H1 (cell line): ENCODE data around the gene C1orf74. TPM values are rescaled to one million over a fixed set of nuclear protein-coding genes. Genes with fewer than 3 reads are reported as not detected.
A peak's percentile ranks its signal among the peaks of the same experiment; 100 is the strongest.

Source experiments
- ASH2L ChIP-seq: fragments of 200-600, 300-600 bp; sonication (generic); IDR thresholded peaks from one replicate; pipeline ENCODE4 v1.7.1; 2017; ENCODE audit warnings: low read length
- CHD2 ChIP-seq: IDR thresholded peaks from 2 replicates; pipeline ENCODE4 v1.6.1; 2012; ENCODE audit warnings: low read length, improper control_type of control experiment
- CTBP2 ChIP-seq: IDR thresholded peaks from 2 replicates; pipeline ENCODE4 v1.7.0; 2011; ENCODE audit warnings: borderline replicate concordance, mild to moderate bottlenecking, moderate library complexity, mixed read lengths, low read length; ENCODE audit not compliant: insufficient read depth, insufficient read length
- MAFK ChIP-seq: IDR thresholded peaks from 2 replicates; pipeline ENCODE4 v1.6.1; 2012; ENCODE audit warnings: low read depth, mild to moderate bottlenecking, improper control_type of control experiment, low read length
- SIX5 ChIP-seq: IDR thresholded peaks from 2 replicates; pipeline ENCODE4 v1.6.1; 2011; ENCODE audit warnings: mild to moderate bottlenecking, low read depth, low read length
- TCF12 ChIP-seq: IDR thresholded peaks from 2 replicates; pipeline ENCODE4 v1.6.1; 2011; ENCODE audit warnings: low read depth, mild to moderate bottlenecking, low read length
- USF2 ChIP-seq: IDR thresholded peaks from 2 replicates; pipeline ENCODE4 v1.6.1; 2011; ENCODE audit warnings: low read length, improper control_type of control experiment
- polyA plus RNA-seq, 7 experiments: library from polyadenylated mRNA; depleted of rRNA in 3 of 7; stranded (reverse) in 5 of 7; unstranded in 2 of 7; fragments of >200 nt in 5 of 7; fragments of 200-250 nt in 2 of 7; gene quantifications; 1 replicate in 5 of 7; 2 replicates in 1 of 7; 4 replicates in 1 of 7; pipeline versions ENCODE4 v1.2.1 to v1.2.3, GENCODE V29; 2011 to 2013; ENCODE audit warnings: missing spikeins in 2 of 7, mixed read lengths in 2 of 7
- total RNA-seq: library from RNA; stranded (reverse); fragmentation: NEBNext Ultra II Directional; extraction: Animal tissue kit (Norgen Biotek cat#: 25700); gene quantifications from 2 replicates; pipeline ENCODE4 v1.2.1, GENCODE V29; 2021

The C1orf74 gene
- total and polyA plus RNA-seq, 2 of the 8 experiments (the other 6 are each of a cell fraction or from before 2014, with no cell fraction given), result 3.1 to 3.9 TPM

DNA sequence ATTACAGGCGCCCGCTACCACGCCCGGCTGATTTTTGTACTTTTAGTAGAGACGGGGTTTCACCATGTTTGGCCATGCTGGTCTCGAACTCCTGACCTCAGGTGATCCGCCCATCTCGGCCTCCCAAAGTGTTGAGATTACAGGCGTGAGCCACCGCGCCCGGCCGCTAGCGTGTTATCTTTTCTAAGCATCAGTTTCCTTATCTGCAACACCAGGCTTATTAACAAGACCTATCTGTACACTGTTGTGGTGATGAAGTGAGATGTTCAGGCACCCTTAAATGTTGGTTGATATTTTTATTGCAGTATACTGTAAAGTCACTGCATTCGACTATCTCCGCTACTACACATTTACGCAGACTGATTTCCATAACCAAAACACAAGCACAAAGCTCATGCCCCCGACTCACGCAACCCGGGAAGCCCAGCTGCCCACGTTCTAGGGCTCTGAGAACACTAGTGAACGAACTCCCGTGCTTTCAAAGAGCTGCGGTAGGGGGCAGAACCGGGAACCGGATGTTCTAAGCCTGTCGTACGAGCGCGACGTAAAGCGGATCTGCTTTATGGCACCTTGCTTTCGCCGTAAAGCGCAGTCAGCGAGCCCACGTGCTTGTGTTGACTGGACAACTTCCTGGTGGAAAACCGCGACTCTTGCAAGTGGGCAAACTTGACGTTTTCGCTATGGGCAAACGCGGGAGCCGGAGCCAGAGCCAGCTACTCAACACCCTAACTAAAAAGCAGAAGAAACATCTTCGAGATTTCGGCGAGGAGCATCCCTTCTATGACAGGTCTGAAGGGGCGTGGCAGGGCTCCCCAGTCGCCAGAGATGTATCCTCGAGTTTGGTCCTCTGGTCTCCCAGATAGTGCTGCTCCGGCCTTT lies 43.3 kb upstream of the C1orf74 start, which contains the start of gene UTP25 (continued):
- peak; percentile 43; the same call in 1 of the 2 replicates for TF ChIP-seq USF2
- no peak for TF ChIP-seq SIX5
- TF ChIP-seq MAFK, result no peak
- TF ChIP-seq CTBP2, result no peak
- no peak for TF ChIP-seq TCF12
- TF ChIP-seq ASH2L, result peak; percentile 58
- TF ChIP-seq CHD2, result no peak
